ENCODE measurements around the gene OVCH1. TPM values are rescaled to one million over a fixed set of nuclear protein-coding genes. Genes with fewer than 3 reads are reported as not detected.

Gene OVCH1
- total RNA-seq, 1 experiment from 2014 or later, result not detected

- TF ChIP-seq, protein P1, sequence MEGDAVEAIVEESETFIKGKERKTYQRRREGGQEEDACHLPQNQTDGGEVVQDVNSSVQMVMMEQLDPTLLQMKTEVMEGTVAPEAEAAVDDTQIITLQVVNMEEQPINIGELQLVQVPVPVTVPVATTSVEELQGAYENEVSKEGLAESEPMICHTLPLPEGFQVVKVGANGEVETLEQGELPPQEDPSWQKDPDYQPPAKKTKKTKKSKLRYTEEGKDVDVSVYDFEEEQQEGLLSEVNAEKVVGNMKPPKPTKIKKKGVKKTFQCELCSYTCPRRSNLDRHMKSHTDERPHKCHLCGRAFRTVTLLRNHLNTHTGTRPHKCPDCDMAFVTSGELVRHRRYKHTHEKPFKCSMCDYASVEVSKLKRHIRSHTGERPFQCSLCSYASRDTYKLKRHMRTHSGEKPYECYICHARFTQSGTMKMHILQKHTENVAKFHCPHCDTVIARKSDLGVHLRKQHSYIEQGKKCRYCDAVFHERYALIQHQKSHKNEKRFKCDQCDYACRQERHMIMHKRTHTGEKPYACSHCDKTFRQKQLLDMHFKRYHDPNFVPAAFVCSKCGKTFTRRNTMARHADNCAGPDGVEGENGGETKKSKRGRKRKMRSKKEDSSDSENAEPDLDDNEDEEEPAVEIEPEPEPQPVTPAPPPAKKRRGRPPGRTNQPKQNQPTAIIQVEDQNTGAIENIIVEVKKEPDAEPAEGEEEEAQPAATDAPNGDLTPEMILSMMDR (IDR thresholded peaks at IDR 0.05; ENCODE audit: unreplicated experiment), result no peak
- BruUV-seq (replicated peaks), result no TSS peak
- Mint-ChIP-seq H3K4me1 (ENCODE audit: low read depth, unreplicated experiment) (no peaks in the 10 kb centered on the region), H3K36me3 (ENCODE audit: insufficient read depth, unreplicated experiment) (no peaks in the 10 kb centered on the region), H3K27ac (ENCODE audit: unreplicated experiment) (no peak overlapping the region), H3K4me3 (ENCODE audit: low read depth, unreplicated experiment) (no peak overlapping the region), H3K9me3 (ENCODE audit: low read depth, unreplicated experiment) (no peaks in the 10 kb centered on the region), H3K27me3 (ENCODE audit: unreplicated experiment) (no peaks in the 10 kb centered on the region)
- CTCF ChIA-PET, result no interaction called here
- intact Hi-C loops (cut with micrococcal nuclease; ENCODE audit: unreplicated experiment), result no loop called here
- DNase-seq, result no peak
Observed at GRCh38 chr12:29403991-29404390, 93.5 kb downstream of the OVCH1 start.

- no TSS peak for BruUV-seq (replicated peaks)
- H3K36me3 Mint-ChIP-seq (ENCODE audit: insufficient read depth, unreplicated experiment), result no peaks in the 10 kb centered on the region
Observed at GRCh38 chr12:29402437-29402836, 95.0 kb downstream of the OVCH1 start.

GRCh38 chr12:29398495-29398894, 99.0 kb downstream of the OVCH1 start:
- TF ChIP-seq, protein P1 (IDR thresholded peaks at IDR 0.05; ENCODE audit: unreplicated experiment), result no peak
- no peak for DNase-seq
- intact Hi-C loops (cut with micrococcal nuclease; ENCODE audit: unreplicated experiment), result no loop called here
- no TSS peak for BruUV-seq (replicated peaks)
- CTCF ChIA-PET, result interaction anchor here (0.6 to 0.9 kb wide), 2 partner anchors 119 to 1472 kb away, joined by 3 read pairs; no protein-coding TSS in a partner anchor
- no peak overlapping the region for H3K27ac Mint-ChIP-seq (ENCODE audit: unreplicated experiment)
- no peaks in the 10 kb centered on the region for H3K4me1 Mint-ChIP-seq (ENCODE audit: low read depth, unreplicated experiment)
- no peaks in the 10 kb centered on the region for H3K36me3 Mint-ChIP-seq (ENCODE audit: insufficient read depth, unreplicated experiment)
- H3K9me3 Mint-ChIP-seq (ENCODE audit: low read depth, unreplicated experiment), result no peaks in the 10 kb centered on the region
- no peak overlapping the region for H3K4me3 Mint-ChIP-seq (ENCODE audit: low read depth, unreplicated experiment)
- H3K27me3 Mint-ChIP-seq (ENCODE audit: unreplicated experiment), result no peaks in the 10 kb centered on the region

More at GRCh38 chr12:29402437-29402836, 95.0 kb downstream of the OVCH1 start:
- Mint-ChIP-seq H3K9me3 (ENCODE audit: low read depth, unreplicated experiment) (no peaks in the 10 kb centered on the region), H3K4me1 (ENCODE audit: low read depth, unreplicated experiment) (no peaks in the 10 kb centered on the region), H3K27ac (ENCODE audit: unreplicated experiment) (no peak overlapping the region), H3K4me3 (ENCODE audit: low read depth, unreplicated experiment) (no peak overlapping the region), H3K27me3 (ENCODE audit: unreplicated experiment) (no peaks in the 10 kb centered on the region)
- intact Hi-C loops (cut with micrococcal nuclease; ENCODE audit: unreplicated experiment), result no loop called here
- no peak for DNase-seq
- CTCF ChIA-PET, result no interaction called here
- TF ChIP-seq, protein P1 (IDR thresholded peaks at IDR 0.05; ENCODE audit: unreplicated experiment), result no peak

DNA sequence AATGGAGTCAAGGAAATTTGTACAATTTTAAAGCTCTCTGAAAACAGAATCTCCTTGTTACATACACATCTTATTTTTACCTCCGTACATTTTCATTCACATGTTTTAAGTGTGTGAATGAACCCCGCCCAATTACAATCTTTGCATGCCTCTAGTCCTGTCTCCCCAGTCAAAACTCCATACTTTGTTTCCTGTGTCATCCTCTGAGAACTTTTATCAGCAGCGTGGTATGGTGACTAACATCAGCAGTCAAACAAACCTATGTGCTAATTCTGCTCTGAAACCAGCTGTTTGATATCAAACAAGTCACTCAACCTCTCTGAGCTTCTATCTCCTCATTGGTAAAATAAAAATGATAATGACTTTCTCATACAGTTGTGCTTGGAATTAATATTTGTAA, 100.7 kb downstream of the OVCH1 start:
- Mint-ChIP-seq H3K4me1 (ENCODE audit: low read depth, unreplicated experiment) (no peaks in the 10 kb centered on the region), H3K36me3 (ENCODE audit: insufficient read depth, unreplicated experiment) (no peaks in the 10 kb centered on the region), H3K4me3 (ENCODE audit: low read depth, unreplicated experiment) (no peak overlapping the region), H3K9me3 (ENCODE audit: low read depth, unreplicated experiment) (no peaks in the 10 kb centered on the region), H3K27ac (ENCODE audit: unreplicated experiment) (no peak overlapping the region), H3K27me3 (ENCODE audit: unreplicated experiment) (no peaks in the 10 kb centered on the region)
- DNase-seq, result no peak
- no TSS peak for BruUV-seq (replicated peaks)
- CTCF ChIA-PET, result interaction anchor here (0.6 kb wide), 1 partner anchor 121 kb away, joined by 3 read pairs; no protein-coding TSS in a partner anchor
- intact Hi-C loops (cut with micrococcal nuclease; ENCODE audit: unreplicated experiment), result no loop called here
- TF ChIP-seq, protein P1 (IDR thresholded peaks at IDR 0.05; ENCODE audit: unreplicated experiment), result no peak
